ENCODE data around the gene TTLL3.
"Not testable (repeated sequence)": the region's sequence is repeated elsewhere in the genome, so short reads cannot be mapped to it uniquely, and the experiment has no call there.

GRCh38 chr3:9876255-9876654, 66.2 kb downstream of the TTLL3 start:
- not testable (repeated sequence) for TF ChIP-seq CREB5 (CRISPR knock-in tag; IDR thresholded peaks at IDR 0.05; ENCODE audit: low read depth); ISL1 (CRISPR knock-in tag; IDR thresholded peaks at IDR 0.05); TOX (CRISPR knock-in tag; IDR thresholded peaks at IDR 0.05; ENCODE audit: borderline replicate concordance)
- TF ChIP-seq, protein P1, sequence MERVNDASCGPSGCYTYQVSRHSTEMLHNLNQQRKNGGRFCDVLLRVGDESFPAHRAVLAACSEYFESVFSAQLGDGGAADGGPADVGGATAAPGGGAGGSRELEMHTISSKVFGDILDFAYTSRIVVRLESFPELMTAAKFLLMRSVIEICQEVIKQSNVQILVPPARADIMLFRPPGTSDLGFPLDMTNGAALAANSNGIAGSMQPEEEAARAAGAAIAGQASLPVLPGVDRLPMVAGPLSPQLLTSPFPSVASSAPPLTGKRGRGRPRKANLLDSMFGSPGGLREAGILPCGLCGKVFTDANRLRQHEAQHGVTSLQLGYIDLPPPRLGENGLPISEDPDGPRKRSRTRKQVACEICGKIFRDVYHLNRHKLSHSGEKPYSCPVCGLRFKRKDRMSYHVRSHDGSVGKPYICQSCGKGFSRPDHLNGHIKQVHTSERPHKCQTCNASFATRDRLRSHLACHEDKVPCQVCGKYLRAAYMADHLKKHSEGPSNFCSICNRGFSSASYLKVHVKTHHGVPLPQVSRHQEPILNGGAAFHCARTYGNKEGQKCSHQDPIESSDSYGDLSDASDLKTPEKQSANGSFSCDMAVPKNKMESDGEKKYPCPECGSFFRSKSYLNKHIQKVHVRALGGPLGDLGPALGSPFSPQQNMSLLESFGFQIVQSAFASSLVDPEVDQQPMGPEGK (CRISPR knock-in tag; IDR thresholded peaks at IDR 0.05; ENCODE audit: borderline replicate concordance), result not testable (repeated sequence)
